ENCODE data around the gene PRRG4. TPM values are rescaled to one million over a fixed set of nuclear protein-coding genes. Genes with fewer than 3 reads are reported as not detected.

PRRG4 gene
- total and polyA plus RNA-seq, 2 of the 13 experiments (the other 11 are each of a cell fraction or from before 2014, with no cell fraction given) = 0.24 to 0.95 TPM

DNA sequence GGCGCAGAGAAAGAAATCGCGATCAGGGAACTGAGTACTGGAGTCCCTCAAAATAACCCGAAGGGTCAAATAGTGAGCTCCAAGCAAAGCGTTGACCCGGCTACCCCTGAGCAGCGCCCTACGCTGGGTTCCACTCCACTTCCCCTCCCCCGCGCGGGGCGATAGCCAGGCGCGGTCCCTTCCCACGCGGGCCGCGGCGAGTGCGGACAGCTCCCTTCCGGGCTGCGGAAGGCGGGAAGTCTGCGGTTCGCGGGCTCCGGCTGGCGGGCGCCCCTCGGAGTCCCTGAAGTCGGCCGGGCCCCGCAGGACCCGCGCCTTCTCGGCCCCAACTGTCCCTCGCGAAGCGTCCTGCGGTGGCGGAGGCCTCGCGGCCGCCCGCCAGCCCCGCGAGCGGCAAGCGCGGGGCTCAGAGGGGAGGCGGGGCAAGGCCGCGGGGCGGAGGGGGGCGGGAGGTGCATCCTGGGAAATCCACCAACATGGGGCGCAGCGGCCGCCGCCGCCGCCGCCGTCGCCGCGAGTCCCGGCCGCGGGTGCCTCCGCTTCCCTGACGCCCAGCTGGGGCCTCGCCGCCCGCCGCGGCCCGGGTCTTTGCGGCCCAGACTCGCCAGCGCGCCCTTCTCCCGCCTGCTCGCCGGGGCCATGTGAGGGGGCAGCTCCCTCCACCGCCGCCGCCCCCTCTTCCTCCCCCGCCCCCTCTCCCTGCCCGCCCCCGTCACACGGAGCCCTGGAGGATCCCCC lies 62.8 kb downstream of the PRRG4 start, which contains the start of gene QSER1 (continued):
- TF ChIP-seq, protein P1, sequence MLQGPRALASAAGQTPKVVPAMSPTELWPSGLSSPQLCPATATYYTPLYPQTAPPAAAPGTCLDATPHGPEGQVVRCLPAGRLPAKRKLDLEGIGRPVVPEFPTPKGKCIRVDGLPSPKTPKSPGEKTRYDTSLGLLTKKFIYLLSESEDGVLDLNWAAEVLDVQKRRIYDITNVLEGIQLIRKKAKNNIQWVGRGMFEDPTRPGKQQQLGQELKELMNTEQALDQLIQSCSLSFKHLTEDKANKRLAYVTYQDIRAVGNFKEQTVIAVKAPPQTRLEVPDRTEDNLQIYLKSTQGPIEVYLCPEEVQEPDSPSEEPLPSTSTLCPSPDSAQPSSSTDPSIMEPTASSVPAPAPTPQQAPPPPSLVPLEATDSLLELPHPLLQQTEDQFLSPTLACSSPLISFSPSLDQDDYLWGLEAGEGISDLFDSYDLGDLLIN (CRISPR knock-in tag; IDR thresholded peaks at IDR 0.05; ENCODE audit: borderline replicate concordance) = no peak
- TF ChIP-seq MATR3 (CRISPR knock-in tag; IDR thresholded peaks at IDR 0.05) = no peak
- no peak for TF ChIP-seq RARG (CRISPR knock-in tag; IDR thresholded peaks at IDR 0.05; ENCODE audit: low read depth)
- no peak for TF ChIP-seq ZMYM2 (CRISPR knock-in tag; IDR thresholded peaks at IDR 0.05)
- no peak for TF ChIP-seq SUZ12 (IDR thresholded peaks at IDR 0.05; ENCODE audit: low read depth, low read length)
- TF ChIP-seq ZNF10 (CRISPR knock-in tag; IDR thresholded peaks at IDR 0.05; ENCODE audit: borderline replicate concordance, low read depth) = no peak
- TF ChIP-seq, protein P2, sequence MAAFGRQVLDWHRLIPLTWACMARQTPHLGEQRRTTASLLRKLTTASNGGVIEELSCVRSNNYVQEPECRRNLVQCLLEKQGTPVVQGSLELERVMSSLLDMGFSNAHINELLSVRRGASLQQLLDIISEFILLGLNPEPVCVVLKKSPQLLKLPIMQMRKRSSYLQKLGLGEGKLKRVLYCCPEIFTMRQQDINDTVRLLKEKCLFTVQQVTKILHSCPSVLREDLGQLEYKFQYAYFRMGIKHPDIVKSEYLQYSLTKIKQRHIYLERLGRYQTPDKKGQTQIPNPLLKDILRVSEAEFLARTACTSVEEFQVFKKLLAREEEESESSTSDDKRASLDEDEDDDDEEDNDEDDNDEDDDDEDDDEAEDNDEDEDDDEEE (CRISPR knock-in tag; IDR thresholded peaks at IDR 0.05) = peak; percentile 49; the same call in 1 of the 2 replicates
- TF ChIP-seq, protein P3, sequence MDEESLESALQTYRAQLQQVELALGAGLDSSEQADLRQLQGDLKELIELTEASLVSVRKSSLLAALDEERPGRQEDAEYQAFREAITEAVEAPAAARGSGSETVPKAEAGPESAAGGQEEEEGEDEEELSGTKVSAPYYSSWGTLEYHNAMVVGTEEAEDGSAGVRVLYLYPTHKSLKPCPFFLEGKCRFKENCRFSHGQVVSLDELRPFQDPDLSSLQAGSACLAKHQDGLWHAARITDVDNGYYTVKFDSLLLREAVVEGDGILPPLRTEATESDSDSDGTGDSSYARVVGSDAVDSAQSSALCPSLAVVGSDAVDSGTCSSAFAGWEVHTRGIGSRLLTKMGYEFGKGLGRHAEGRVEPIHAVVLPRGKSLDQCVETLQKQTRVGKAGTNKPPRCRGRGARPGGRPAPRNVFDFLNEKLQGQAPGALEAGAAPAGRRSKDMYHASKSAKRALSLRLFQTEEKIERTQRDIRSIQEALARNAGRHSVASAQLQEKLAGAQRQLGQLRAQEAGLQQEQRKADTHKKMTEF (CRISPR knock-in tag; IDR thresholded peaks at IDR 0.05) = peak; percentile 27; the same call in 1 of the 2 replicates
- no peak for TF ChIP-seq ESRRA (CRISPR knock-in tag; IDR thresholded peaks at IDR 0.05; ENCODE audit: low read depth)
- TF ChIP-seq, protein P4, sequence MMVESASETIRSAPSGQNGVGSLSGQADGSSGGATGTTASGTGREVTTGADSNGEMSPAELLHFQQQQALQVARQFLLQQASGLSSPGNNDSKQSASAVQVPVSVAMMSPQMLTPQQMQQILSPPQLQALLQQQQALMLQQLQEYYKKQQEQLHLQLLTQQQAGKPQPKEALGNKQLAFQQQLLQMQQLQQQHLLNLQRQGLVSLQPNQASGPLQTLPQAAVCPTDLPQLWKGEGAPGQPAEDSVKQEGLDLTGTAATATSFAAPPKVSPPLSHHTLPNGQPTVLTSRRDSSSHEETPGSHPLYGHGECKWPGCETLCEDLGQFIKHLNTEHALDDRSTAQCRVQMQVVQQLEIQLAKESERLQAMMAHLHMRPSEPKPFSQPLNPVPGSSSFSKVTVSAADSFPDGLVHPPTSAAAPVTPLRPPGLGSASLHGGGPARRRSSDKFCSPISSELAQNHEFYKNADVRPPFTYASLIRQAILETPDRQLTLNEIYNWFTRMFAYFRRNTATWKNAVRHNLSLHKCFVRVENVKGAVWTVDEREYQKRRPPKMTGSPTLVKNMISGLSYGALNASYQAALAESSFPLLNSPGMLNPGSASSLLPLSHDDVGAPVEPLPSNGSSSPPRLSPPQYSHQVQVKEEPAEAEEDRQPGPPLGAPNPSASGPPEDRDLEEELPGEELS (CRISPR knock-in tag; IDR thresholded peaks at IDR 0.05) = no peak
- no peak for TF ChIP-seq NFYC (CRISPR knock-in tag; IDR thresholded peaks at IDR 0.05)
- TF ChIP-seq, protein P5, sequence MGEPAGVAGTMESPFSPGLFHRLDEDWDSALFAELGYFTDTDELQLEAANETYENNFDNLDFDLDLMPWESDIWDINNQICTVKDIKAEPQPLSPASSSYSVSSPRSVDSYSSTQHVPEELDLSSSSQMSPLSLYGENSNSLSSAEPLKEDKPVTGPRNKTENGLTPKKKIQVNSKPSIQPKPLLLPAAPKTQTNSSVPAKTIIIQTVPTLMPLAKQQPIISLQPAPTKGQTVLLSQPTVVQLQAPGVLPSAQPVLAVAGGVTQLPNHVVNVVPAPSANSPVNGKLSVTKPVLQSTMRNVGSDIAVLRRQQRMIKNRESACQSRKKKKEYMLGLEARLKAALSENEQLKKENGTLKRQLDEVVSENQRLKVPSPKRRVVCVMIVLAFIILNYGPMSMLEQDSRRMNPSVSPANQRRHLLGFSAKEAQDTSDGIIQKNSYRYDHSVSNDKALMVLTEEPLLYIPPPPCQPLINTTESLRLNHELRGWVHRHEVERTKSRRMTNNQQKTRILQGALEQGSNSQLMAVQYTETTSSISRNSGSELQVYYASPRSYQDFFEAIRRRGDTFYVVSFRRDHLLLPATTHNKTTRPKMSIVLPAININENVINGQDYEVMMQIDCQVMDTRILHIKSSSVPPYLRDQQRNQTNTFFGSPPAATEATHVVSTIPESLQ (CRISPR knock-in tag; conservative IDR thresholded peaks at IDR 0.05) = no peak
- TF ChIP-seq TARDBP (CRISPR knock-in tag; IDR thresholded peaks at IDR 0.05) = no peak
- TF ChIP-seq ARNT (IDR thresholded peaks at IDR 0.05) = no peak
- no peak for TF ChIP-seq ZNF12 (CRISPR knock-in tag; IDR thresholded peaks at IDR 0.05)
- TF ChIP-seq PLRG1 (conservative IDR thresholded peaks at IDR 0.05) = no peak
- TF ChIP-seq ZNF350 (CRISPR knock-in tag; IDR thresholded peaks at IDR 0.05; ENCODE audit: borderline replicate concordance, low read depth) = no peak
- TF ChIP-seq, protein P6, sequence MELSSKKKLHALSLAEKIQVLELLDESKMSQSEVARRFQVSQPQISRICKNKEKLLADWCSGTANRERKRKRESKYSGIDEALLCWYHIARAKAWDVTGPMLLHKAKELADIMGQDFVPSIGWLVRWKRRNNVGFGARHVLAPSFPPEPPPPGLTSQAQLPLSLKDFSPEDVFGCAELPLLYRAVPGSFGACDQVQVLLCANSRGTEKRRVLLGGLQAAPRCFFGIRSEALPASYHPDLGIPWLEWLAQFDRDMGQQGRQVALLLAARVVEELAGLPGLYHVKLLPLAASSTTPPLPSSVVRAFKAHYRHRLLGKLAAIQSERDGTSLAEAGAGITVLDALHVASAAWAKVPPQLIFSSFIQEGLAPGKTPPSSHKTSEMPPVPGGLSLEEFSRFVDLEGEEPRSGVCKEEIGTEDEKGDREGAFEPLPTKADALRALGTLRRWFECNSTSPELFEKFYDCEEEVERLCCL (CRISPR knock-in tag; IDR thresholded peaks at IDR 0.05; ENCODE audit: borderline replicate concordance) = no peak
- TF ChIP-seq, protein P7, sequence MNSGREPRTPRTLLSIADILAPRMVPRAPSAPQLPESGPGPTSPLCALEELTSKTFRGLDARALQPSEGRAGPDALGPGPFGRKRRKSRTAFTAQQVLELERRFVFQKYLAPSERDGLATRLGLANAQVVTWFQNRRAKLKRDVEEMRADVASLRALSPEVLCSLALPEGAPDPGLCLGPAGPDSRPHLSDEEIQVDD (CRISPR knock-in tag; IDR thresholded peaks at IDR 0.05; ENCODE audit: borderline replicate concordance) = no peak
- TF ChIP-seq PTBP1 (IDR thresholded peaks at IDR 0.05; ENCODE audit: low read depth, low read length, poor library complexity, severe bottlenecking) = no peak
- no peak for TF ChIP-seq NFKBIZ (CRISPR knock-in tag; IDR thresholded peaks at IDR 0.05)
